ENCODE results near the gene SYCE3. TPM values are rescaled to one million over a fixed set of nuclear protein-coding genes. Genes with fewer than 3 reads are reported as not detected.
A peak's percentile ranks its signal among the peaks of the same experiment; 100 is the strongest.

The SYCE3 gene
- total and polyA plus RNA-seq, 9 of the 15 experiments (the other 6 are each of a cell fraction or from before 2014, with no cell fraction given) = 0.56 TPM; not detected in 8

DNA sequence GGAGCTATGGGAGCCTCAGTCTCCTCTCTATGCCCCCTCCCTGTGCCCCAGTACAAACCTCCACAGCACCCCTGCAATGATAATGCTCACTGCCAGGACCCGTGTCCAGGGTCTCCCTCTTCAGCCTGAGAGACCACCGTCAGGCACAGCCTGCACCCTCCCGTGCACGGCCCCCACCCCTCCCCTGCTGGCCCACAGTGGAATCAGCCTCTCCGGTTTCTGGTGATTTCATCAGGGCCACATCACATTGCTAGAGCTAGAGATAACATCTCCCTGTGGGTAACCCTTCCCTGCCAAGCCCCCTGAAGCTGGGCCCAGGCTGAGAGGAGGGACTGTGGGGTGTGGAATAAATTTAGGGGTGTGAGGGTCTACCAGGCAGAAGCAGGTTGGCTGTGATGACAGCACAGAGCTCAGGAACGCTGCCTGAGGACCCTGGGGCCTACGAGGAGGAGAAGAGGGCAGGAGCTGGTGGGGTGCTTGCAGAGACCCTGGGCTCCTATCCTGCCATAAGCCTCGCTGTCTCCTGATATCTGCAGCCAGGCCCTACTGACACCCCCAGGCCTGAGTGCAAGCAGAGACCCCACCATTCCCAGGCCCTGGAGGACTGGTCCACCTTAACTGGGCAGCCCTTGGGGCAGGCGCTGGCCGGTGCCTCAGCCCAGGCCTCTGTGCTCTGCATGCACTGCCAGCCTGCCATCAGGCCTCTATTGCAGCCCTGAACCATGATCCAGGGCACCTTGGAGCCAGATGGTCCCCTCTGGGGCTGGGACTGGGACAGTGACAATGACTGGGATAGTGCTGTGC is 17.0 kb downstream of the SYCE3 start, which contains the start of gene KLHDC7B (continued):
- no peak for TF ChIP-seq RFX7 (CRISPR knock-in tag; IDR thresholded peaks at IDR 0.05)
- no peak for TF ChIP-seq ZC3H11A (IDR thresholded peaks at IDR 0.05; ENCODE audit: low read depth, low read length)
- TF ChIP-seq PHF20 (IDR thresholded peaks at IDR 0.05; ENCODE audit: partially characterized antibody) = no peak
- TF ChIP-seq DIDO1 (tag; IDR thresholded peaks at IDR 0.05; ENCODE audit: low read depth) = no peak
- TF ChIP-seq ZNF311 (CRISPR knock-in tag; IDR thresholded peaks at IDR 0.05) = no peak
- TF ChIP-seq HNRNPK (IDR thresholded peaks at IDR 0.05; ENCODE audit: low read depth, low read length, poor library complexity, severe bottlenecking) = no peak
- TF ChIP-seq PCBP1 (IDR thresholded peaks at IDR 0.05; ENCODE audit: low read depth, low read length, poor library complexity, severe bottlenecking) = no peak
- no peak for TF ChIP-seq ESRRA (IDR thresholded peaks at IDR 0.05; ENCODE audit: borderline replicate concordance, low read depth)
- TF ChIP-seq NFIX (CRISPR knock-in tag; IDR thresholded peaks at IDR 0.05; ENCODE audit: low read depth) = no peak
- TF ChIP-seq, protein P1, sequence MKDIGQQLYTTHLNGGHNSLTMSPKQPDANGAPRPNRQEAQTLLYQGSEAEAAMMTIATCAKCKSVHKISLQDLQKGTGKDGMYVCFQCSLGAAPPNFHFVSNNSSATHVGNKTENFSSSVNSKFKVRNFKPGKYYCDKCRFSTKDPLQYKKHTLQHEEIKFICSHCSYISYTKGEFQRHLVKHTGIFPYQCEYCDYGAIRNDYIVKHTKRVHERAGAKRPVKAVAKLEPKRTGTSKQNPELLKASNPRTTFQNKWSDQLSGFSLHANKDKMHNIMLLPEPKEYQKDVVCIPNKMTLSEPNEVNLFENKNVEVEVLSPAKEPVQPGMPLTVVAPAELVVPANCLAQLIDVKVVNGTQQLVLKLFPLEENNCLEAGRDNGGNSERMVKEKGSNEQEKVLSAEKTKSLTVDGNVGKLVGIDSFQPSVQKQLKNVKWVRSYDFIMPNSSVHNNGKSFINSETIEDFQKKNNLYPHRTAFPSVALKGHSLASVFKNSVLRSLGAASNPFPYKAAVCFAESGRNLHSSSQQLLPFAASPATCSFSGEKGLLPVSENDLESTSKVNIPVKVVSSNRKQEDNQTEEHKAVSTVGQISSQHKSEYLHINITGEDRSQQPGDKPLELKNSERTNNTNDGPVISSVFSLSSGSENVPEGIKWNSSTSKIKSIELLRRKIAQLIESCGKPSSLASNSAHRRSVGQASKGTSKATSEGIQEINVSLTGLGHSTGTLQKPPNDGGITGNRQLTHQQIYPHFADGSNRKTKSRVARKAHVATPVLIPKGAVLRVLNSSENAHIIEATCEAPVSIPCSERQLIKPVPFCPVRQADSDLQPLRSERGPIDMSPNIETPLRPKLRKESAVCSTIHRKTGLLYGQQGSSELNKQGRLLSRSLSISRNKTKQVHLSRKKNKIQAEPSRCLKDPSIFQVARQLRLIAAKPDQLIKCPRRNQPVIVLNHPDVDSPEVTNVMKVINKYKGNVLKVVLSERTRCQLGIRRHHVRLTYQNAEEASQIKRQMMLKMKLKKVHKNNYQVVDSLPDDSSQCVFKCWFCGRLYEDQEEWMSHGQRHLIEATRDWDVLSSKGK (CRISPR knock-in tag; IDR thresholded peaks at IDR 0.05) = no peak
- TF ChIP-seq, protein P2, sequence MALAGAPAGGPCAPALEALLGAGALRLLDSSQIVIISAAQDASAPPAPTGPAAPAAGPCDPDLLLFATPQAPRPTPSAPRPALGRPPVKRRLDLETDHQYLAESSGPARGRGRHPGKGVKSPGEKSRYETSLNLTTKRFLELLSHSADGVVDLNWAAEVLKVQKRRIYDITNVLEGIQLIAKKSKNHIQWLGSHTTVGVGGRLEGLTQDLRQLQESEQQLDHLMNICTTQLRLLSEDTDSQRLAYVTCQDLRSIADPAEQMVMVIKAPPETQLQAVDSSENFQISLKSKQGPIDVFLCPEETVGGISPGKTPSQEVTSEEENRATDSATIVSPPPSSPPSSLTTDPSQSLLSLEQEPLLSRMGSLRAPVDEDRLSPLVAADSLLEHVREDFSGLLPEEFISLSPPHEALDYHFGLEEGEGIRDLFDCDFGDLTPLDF (CRISPR knock-in tag; IDR thresholded peaks at IDR 0.05) = no peak
- no peak for TF ChIP-seq CSDE1 (IDR thresholded peaks at IDR 0.05)
- TF ChIP-seq KAT2B (IDR thresholded peaks at IDR 0.05; ENCODE audit: low read depth, low read length) = no peak
- no peak for TF ChIP-seq ZNF561 (CRISPR knock-in tag; conservative IDR thresholded peaks at IDR 0.05)
- TF ChIP-seq MYC (IDR thresholded peaks at IDR 0.05; ENCODE audit: low read depth, low read length) = peak; percentile 91
- no peak for TF ChIP-seq MYC (CRISPR knock-in tag; IDR thresholded peaks at IDR 0.05; ENCODE audit: borderline replicate concordance, low read depth)
- TF ChIP-seq, protein P3, sequence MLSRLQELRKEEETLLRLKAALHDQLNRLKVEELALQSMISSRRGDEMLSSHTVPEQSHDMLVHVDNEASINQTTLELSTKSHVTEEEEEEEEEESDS (CRISPR knock-in tag; IDR thresholded peaks at IDR 0.05) = no peak
- TF ChIP-seq, protein P4, sequence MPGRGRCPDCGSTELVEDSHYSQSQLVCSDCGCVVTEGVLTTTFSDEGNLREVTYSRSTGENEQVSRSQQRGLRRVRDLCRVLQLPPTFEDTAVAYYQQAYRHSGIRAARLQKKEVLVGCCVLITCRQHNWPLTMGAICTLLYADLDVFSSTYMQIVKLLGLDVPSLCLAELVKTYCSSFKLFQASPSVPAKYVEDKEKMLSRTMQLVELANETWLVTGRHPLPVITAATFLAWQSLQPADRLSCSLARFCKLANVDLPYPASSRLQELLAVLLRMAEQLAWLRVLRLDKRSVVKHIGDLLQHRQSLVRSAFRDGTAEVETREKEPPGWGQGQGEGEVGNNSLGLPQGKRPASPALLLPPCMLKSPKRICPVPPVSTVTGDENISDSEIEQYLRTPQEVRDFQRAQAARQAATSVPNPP (IDR thresholded peaks at IDR 0.05; ENCODE audit: borderline replicate concordance, insufficient read depth, insufficient read length) = no peak
- no peak for TF ChIP-seq POLR3G (IDR thresholded peaks at IDR 0.05; ENCODE audit: extremely low read depth, insufficient read length, insufficient replicate concordance)
- TF ChIP-seq LEF1 (IDR thresholded peaks at IDR 0.05) = no peak
- TF ChIP-seq SOX6 (IDR thresholded peaks at IDR 0.05) = no peak
- no peak for TF ChIP-seq NR2C2 (CRISPR knock-in tag; IDR thresholded peaks at IDR 0.05)
- TF ChIP-seq NR2C2 (tag; IDR thresholded peaks at IDR 0.05) = 0 out of 2 replicates have a peak, but pooled peaks have one; percentile 10
- TF ChIP-seq ZNF644 (tag; IDR thresholded peaks at IDR 0.05; ENCODE audit: low read depth) = no peak

All from K562 (cell line).